Brain microvascular endothelial cell (primary cell): ENCODE results near the gene UNC45B.

Experiments
- DNase-seq: peaks from one replicate; pipeline ENCODE4 v3.0.0-alpha.2; 2020
- H3K27ac ChIP-seq: fragments of 250-450 bp; sonication (Bioruptor Pico); 2 replicates; pipeline ENCODE4 v1.5.1; 2020; ENCODE audit warnings: mild to moderate bottlenecking, moderate library complexity
- H3K27me3 ChIP-seq: fragments of 250-450 bp; sonication (Bioruptor Pico); replicated peaks from 2 replicates; pipeline ENCODE4 v1.5.1; 2020; ENCODE audit warnings: mild to moderate bottlenecking
- H3K36me3 ChIP-seq: fragments of 250-450 bp; sonication (Bioruptor Pico); replicated peaks from 2 replicates; pipeline ENCODE4 v1.5.1; 2020; ENCODE audit warnings: mild to moderate bottlenecking
- H3K4me3 ChIP-seq: 2 replicates; pipeline ENCODE4 v1.5.1; 2011; ENCODE audit warnings: low read depth, mild to moderate bottlenecking, control low read depth, low read length, moderate library complexity
- in situ Hi-C: cut with HindIII; loops from 2 replicates; pipeline ENCODE4 v1.10.0; 2017; ENCODE audit warnings: low sequenced_read_pairs, low pct_ligation_motif_present
- TF ChIP-seq, protein P1 (sequence below): IDR thresholded peaks from 2 replicates; pipeline ENCODE4 v1.5.1; 2011; ENCODE audit warnings: low read depth, mild to moderate bottlenecking, moderate library complexity, low read length, control low read depth, inconsistent platforms; ENCODE audit errors: missing control alignments

Gene UNC45B

DNA sequence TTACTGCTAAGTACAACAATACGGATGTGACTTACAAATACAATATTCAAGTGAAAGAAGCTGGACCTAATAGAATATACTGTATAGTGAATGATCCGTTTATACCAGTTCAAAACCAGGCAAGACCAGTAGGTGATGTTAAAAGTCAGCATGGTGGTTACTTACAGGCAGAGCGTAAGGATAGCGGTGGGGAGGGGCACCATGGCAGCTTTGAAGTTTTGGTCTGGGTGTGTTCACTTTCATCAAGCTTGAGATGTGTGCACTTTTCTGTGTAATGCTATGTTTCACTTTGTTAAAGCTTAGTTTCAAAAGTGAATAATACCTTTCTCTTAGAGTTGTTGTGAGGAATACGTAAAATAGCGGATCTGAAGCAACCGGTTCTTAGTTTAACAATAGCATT, 63.1 kb downstream of the UNC45B start:
- TF ChIP-seq, protein P1, sequence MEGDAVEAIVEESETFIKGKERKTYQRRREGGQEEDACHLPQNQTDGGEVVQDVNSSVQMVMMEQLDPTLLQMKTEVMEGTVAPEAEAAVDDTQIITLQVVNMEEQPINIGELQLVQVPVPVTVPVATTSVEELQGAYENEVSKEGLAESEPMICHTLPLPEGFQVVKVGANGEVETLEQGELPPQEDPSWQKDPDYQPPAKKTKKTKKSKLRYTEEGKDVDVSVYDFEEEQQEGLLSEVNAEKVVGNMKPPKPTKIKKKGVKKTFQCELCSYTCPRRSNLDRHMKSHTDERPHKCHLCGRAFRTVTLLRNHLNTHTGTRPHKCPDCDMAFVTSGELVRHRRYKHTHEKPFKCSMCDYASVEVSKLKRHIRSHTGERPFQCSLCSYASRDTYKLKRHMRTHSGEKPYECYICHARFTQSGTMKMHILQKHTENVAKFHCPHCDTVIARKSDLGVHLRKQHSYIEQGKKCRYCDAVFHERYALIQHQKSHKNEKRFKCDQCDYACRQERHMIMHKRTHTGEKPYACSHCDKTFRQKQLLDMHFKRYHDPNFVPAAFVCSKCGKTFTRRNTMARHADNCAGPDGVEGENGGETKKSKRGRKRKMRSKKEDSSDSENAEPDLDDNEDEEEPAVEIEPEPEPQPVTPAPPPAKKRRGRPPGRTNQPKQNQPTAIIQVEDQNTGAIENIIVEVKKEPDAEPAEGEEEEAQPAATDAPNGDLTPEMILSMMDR = no peak

DNA sequence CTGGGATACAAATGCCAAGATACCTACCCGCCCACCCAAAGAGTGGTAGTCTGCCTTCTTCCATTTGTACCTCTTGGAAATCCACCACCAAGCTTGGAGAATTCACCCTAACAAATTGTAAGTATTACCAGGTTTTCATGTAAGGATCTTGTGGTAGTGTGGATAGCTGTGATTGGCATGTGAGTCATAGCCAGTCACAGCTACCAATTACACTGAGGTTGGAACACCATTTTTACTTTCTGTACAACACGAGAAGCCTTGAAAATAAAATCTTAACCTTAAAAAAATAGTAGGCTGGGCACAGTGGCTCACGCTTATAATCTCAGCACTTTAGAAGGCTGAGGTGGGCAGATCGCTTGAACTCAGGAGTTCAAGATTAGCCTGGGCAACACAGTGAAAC, 65.1 kb downstream of the UNC45B start:
- Histone ChIP-seq H3K27me3 (no peaks in the 10 kb centered on the region), H3K27ac (no peak overlapping the region), H3K36me3 (no peaks in the 10 kb centered on the region), H3K4me3 (no peak overlapping the region)
- DNase-seq = no peak
- TF ChIP-seq, protein P1 = no peak
- in situ Hi-C loops = no loop called here

More for the DNA sequence above, 63.1 kb downstream of the UNC45B start:
- in situ Hi-C loops = no loop called here
- no peak for DNase-seq
- H3K4me3 ChIP-seq = no peak overlapping the region
- H3K27ac ChIP-seq = no peak overlapping the region
- no peaks in the 10 kb centered on the region for H3K27me3 ChIP-seq
- H3K36me3 ChIP-seq = no peaks in the 10 kb centered on the region

DNA sequence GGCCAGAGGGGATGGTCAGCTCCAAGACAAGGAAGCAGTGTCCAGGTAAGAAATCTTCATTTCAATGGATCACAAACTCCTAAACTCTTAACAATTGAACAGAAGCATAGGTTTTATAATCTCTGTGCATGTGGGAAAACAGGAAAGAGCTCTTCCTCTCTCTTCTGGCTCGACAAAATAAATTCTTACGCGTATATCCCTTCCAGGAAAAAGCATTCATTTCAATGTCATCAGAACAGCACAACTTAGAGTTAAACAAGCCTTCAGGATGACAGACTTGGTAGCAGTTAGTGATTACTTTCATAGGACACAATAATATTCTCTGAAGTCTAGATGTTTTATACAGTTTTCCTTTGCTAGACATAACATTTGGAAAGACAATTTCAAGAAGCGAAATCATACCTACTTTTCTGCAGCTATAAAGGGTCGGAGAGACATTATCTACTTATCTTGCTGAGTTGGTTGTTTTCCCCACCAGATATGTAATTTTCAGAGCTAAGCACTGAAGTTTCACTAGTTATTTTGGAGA, 65.9 kb downstream of the UNC45B start:
- Histone ChIP-seq H3K27ac (no peak overlapping the region), H3K4me3 (no peak overlapping the region), H3K27me3 (no peaks in the 10 kb centered on the region), H3K36me3 (no peaks in the 10 kb centered on the region)
- in situ Hi-C loops = no loop called here
- no peak for DNase-seq
- TF ChIP-seq, protein P1 = no peak

DNA sequence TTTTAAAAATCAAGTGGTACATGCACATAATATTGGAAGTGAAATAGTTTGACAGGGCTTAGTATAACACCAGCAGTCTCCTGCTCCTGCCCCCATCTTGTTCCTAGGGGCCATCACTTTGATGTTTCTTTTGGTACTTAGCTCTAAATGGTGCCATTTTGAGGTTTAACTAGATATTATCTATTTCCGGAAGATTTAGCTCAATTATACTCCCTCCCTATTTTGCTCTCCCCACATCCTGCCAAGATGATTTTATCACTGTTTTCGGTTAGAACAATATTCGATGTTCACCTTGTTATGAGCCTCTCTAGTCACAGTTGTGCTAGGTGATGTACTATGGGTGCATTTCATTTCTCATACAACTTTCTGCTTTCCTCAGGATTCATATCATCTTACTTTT, 66.6 kb downstream of the UNC45B start:
- TF ChIP-seq, protein P1 = no peak
- no peaks in the 10 kb centered on the region for H3K36me3 ChIP-seq
- in situ Hi-C loops = no loop called here
- no peak overlapping the region for H3K4me3 ChIP-seq
- no peak overlapping the region for H3K27ac ChIP-seq
- no peak for DNase-seq
- H3K27me3 ChIP-seq = no peaks in the 10 kb centered on the region

DNA sequence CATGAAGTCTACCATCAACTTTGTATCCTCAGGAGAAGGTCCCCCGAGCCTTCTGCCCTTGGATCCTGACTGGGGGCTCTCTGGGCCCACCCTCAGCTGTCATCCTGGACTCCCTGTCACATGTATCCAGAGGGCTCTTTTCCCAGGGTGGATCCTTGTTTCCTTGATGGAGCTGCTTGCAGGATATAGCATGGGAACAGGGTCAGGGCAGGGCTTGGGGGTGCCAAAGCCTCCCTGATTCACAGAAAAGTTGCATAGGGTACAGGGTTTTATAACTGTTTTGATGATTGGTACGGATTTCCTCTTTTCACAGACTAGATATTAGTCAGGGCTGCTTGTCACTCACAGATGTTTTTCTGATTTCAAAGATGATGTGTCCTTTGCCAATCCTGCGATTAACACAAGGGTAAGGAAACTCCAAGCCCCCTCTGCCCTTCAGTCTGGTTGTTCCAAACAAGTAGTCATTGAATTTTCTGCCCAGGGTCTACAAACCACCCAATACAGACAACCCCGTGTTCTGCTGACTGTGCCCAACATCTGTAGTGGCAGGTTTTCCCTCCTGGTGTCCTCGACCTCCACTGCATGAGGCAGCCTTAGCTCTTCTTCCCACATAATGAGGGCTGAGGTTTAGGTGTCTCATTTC, 67.1 kb downstream of the UNC45B start:
- Histone ChIP-seq H3K27ac (no peak overlapping the region), H3K27me3 (no peaks in the 10 kb centered on the region), H3K36me3 (no peaks in the 10 kb centered on the region), H3K4me3 (no peak overlapping the region)
- in situ Hi-C loops = no loop called here
- no peak for DNase-seq
- TF ChIP-seq, protein P1 = no peak

DNA sequence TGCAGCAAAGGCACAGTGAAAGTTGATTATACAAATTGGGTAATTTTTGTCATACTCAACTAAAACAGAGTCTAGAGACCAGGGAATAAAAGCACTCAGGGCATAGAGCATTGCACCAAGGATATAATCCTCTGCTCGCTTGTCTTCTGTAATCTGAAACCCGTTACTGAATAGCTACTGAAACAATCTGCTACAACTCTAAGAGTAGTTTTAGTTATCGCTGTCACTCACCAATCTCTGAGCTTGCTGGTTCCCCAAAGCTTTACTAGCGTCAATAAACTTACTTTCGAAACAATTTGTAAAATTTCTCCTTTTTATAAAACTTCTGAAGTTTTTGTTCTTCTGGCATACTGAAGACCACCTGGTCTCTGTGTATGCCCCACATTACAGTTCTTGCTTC, 69.5 kb downstream of the UNC45B start:
- TF ChIP-seq, protein P1 = no peak
- H3K27ac ChIP-seq = no peak overlapping the region
- DNase-seq = no peak
- H3K36me3 ChIP-seq = no peaks in the 10 kb centered on the region
- H3K27me3 ChIP-seq = no peaks in the 10 kb centered on the region
- in situ Hi-C loops = no loop called here
- H3K4me3 ChIP-seq = no peak overlapping the region
